ENCODE data around the gene LRP1B. TPM values are rescaled to one million over a fixed set of nuclear protein-coding genes. Genes with fewer than 3 reads are reported as not detected.

LRP1B gene
- polyA plus RNA-seq, 1 donor from 2014 or later: 12.7 TPM

GRCh38 chr2:141710589-141711239 lies 420.1 kb downstream of the LRP1B start:
- H3K9ac ChIP-seq (ENCODE audit: low read length): no peak overlapping the region
- no peak overlapping the region for H3K4me3 ChIP-seq (ENCODE audit: low read length)
- no peaks in the 10 kb centered on the region for H3K36me3 ChIP-seq (ENCODE audit: insufficient read depth, low read length)
- H3K27ac ChIP-seq (ENCODE audit: low read length): no peak overlapping the region
- no peaks in the 10 kb centered on the region for H3K9me2 ChIP-seq (ENCODE audit: insufficient read depth, low read length)
- no peaks in the 10 kb centered on the region for H3K9me3 ChIP-seq (ENCODE audit: low read length)
- H3F3A ChIP-seq (ENCODE audit: insufficient read depth, low read length, poor library complexity, severe bottlenecking): peaks cover 11% of the 10 kb centered on the region
- no peaks in the 10 kb centered on the region for H4K20me1 ChIP-seq (ENCODE audit: insufficient read depth)
- no peaks in the 10 kb centered on the region for H3K79me2 ChIP-seq (replicated peaks; ENCODE audit: insufficient read depth, low read length)
- H3K27me3 ChIP-seq (ENCODE audit: insufficient read depth, low read depth, low read length): peaks cover 7% of the 10 kb centered on the region
- H3K4me2 ChIP-seq (ENCODE audit: low read length): no peak overlapping the region
- TF ChIP-seq TAF1 (IDR thresholded peaks at IDR 0.05; ENCODE audit: low read depth): no peak
- TF ChIP-seq MXI1 (conservative IDR thresholded peaks at IDR 0.05; ENCODE audit: poor library complexity, severe bottlenecking): no peak
- no peak for TF ChIP-seq REST (IDR thresholded peaks at IDR 0.05; ENCODE audit: borderline replicate concordance)
- no peak for TF ChIP-seq CTCF (IDR thresholded peaks at IDR 0.05; ENCODE audit: poor library complexity, severe bottlenecking)
- TF ChIP-seq RAD21 (conservative IDR thresholded peaks at IDR 0.05): no peak
- no peak for TF ChIP-seq EP300 (conservative IDR thresholded peaks at IDR 0.05; ENCODE audit: poor library complexity, severe bottlenecking)
- TF ChIP-seq SMC3 (conservative IDR thresholded peaks at IDR 0.05; ENCODE audit: poor library complexity): no peak
- no peak for TF ChIP-seq EZH2 (IDR thresholded peaks at IDR 0.05; ENCODE audit: borderline replicate concordance, insufficient read depth, low read length, poor library complexity, severe bottlenecking)
- H2AFZ ChIP-seq (ENCODE audit: low read depth, low read length): no peak overlapping the region

DNA sequence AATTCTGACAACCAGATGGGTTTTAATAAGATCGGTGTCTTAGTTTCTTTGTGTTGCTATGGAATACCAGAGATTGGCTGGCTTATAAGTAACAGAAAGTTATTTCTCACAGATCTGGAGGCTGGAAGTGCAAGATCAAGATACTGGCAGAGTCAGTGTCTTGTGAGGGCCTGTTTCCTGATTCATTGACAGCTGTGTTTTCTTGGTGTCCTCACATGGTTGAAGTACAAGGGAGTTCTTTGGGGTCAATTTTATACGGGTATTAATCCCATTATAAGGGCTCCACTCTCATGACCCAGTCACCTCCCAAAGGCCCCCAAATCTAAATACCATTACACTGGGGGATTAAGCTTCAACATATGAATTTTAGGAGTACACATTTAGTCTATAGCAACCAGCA lies 421.1 kb downstream of the LRP1B start:
- Histone ChIP-seq H3K36me3 (ENCODE audit: insufficient read depth, low read length) (no peaks in the 10 kb centered on the region), H3K27me3 (ENCODE audit: insufficient read depth, low read depth, low read length) (peaks cover 7% of the 10 kb centered on the region), H3K4me3 (ENCODE audit: low read length) (no peak overlapping the region), H3K9ac (ENCODE audit: low read length) (no peak overlapping the region), H3K9me2 (ENCODE audit: insufficient read depth, low read length) (no peaks in the 10 kb centered on the region), H4K20me1 (ENCODE audit: insufficient read depth) (no peaks in the 10 kb centered on the region), H2AFZ (ENCODE audit: low read depth, low read length) (no peak overlapping the region), H3K9me3 (ENCODE audit: low read length) (no peaks in the 10 kb centered on the region), H3K79me2 (replicated peaks; ENCODE audit: insufficient read depth, low read length) (no peaks in the 10 kb centered on the region), H3K27ac (ENCODE audit: low read length) (no peak overlapping the region), H3K4me2 (ENCODE audit: low read length) (no peak overlapping the region), H3F3A (ENCODE audit: insufficient read depth, low read length, poor library complexity, severe bottlenecking) (peaks cover 11% of the 10 kb centered on the region)
- TF ChIP-seq EP300 (conservative IDR thresholded peaks at IDR 0.05; ENCODE audit: poor library complexity, severe bottlenecking) (no peak), MXI1 (conservative IDR thresholded peaks at IDR 0.05; ENCODE audit: poor library complexity, severe bottlenecking) (no peak), SMC3 (conservative IDR thresholded peaks at IDR 0.05; ENCODE audit: poor library complexity) (no peak), POLR2AphosphoS5 (IDR thresholded peaks at IDR 0.05) (no peak), TAF1 (IDR thresholded peaks at IDR 0.05; ENCODE audit: low read depth) (no peak)

All from neural cell (in vitro differentiated cells).